Activated naive CD4-positive, alpha-beta T cell treated with anti-CD3 and anti-CD28 coated beads for 36 hours (primary cell): ENCODE results near the gene DDC. TPM values are rescaled to one million over a fixed set of nuclear protein-coding genes. Genes with fewer than 3 reads are reported as not detected.

ENCODE experiments used
- CTCF ChIA-PET: fragments of 350-600 bp; sonication (Branson Sonifier 250); formaldehyde crosslinking; loops from one replicate; lab custom pipeline; 2021; ENCODE audit warnings: antibody characterized with exemption; lab: Charles Lee
- DNase-seq: peaks from one replicate; pipeline ENCODE4 v3.0.0-alpha.2; 2020
- H3K27ac Mint-ChIP-seq: one replicate; pipeline ENCODE4 v1.8.0; 2021; ENCODE audit warnings: mild to moderate bottlenecking, mixed read lengths
- H3K27me3 Mint-ChIP-seq: one replicate; pipeline ENCODE4 v1.8.0; 2021; ENCODE audit warnings: low read depth, mixed read lengths
- H3K36me3 Mint-ChIP-seq: one replicate; pipeline ENCODE4 v1.8.0; 2021; ENCODE audit warnings: low read depth, mixed read lengths
- H3K4me1 Mint-ChIP-seq: one replicate; pipeline ENCODE4 v1.8.0; 2021; ENCODE audit warnings: low read depth, mixed read lengths
- H3K4me3 Mint-ChIP-seq: one replicate; pipeline ENCODE4 v1.8.0; 2021; ENCODE audit warnings: mild to moderate bottlenecking, moderate library complexity, mixed read lengths
- H3K9me3 Mint-ChIP-seq: one replicate; pipeline ENCODE4 v1.8.0; 2021; ENCODE audit warnings: mixed read lengths
- intact Hi-C: fragments of 100-400 bp; cut with micrococcal nuclease; formaldehyde crosslinking; loops from one replicate; pipeline ENCODE4 v1.15.1; 2023
- total RNA-seq, 2 experiments: library from RNA; stranded (reverse); gene quantifications; one replicate each; pipeline ENCODE4 v1.2.3, GENCODE V29; 2021

Gene DDC
- total RNA-seq, 2 experiments from 2014 or later: 0.38 TPM; not detected in 1

DNA sequence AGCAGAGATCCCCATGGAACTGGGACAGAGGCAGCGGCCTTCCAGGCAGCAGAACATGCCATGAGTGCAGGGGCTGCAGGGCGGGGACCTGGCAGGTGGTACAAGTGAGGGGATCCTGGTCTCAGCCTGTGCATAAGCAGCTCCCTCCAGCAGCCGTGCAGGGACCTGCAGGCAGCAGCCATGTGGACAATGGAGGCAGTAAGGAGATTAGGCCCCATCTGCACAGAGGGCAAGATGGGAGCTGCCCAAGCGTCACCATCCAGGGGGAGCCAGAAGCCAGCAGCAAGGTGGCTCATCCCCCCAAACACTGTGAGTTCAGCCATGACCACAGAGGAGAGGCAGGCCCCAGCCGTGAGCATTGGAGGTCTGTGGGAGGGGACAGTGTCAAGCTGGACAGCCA lies 3.1 kb downstream of the DDC start:
- CTCF ChIA-PET: no interaction called here

GRCh38 chr7:50560865-50561351 lies 4.3 kb downstream of the DDC start:
- H3K27ac Mint-ChIP-seq: no peak overlapping the region
- no peaks in the 10 kb centered on the region for H3K36me3 Mint-ChIP-seq
- CTCF ChIA-PET: no interaction called here
- no peaks in the 10 kb centered on the region for H3K4me1 Mint-ChIP-seq
- H3K9me3 Mint-ChIP-seq: no peaks in the 10 kb centered on the region
- DNase-seq: no peak
- peaks cover 11% of the 10 kb centered on the region for H3K27me3 Mint-ChIP-seq
- H3K4me3 Mint-ChIP-seq: no peak overlapping the region
- intact Hi-C loops: no loop called here

More for the DNA sequence above, 3.1 kb downstream of the DDC start:
- no peaks in the 10 kb centered on the region for H3K36me3 Mint-ChIP-seq
- H3K27me3 Mint-ChIP-seq: peaks cover 11% of the 10 kb centered on the region
- intact Hi-C loops: no loop called here
- H3K4me1 Mint-ChIP-seq: no peaks in the 10 kb centered on the region
- DNase-seq: no peak
- H3K9me3 Mint-ChIP-seq: no peaks in the 10 kb centered on the region
- no peak overlapping the region for H3K27ac Mint-ChIP-seq
- H3K4me3 Mint-ChIP-seq: no peak overlapping the region

- intact Hi-C loops: no loop called here
- Mint-ChIP-seq H3K4me3 (no peak overlapping the region), H3K4me1 (no peaks in the 10 kb centered on the region), H3K9me3 (no peaks in the 10 kb centered on the region), H3K27ac (no peak overlapping the region), H3K27me3 (peaks cover 10% of the 10 kb centered on the region), H3K36me3 (no peaks in the 10 kb centered on the region)
- CTCF ChIA-PET: no interaction called here
- no peak for DNase-seq
Observed at GRCh38 chr7:50559881-50560280, 5.3 kb downstream of the DDC start.

DNA sequence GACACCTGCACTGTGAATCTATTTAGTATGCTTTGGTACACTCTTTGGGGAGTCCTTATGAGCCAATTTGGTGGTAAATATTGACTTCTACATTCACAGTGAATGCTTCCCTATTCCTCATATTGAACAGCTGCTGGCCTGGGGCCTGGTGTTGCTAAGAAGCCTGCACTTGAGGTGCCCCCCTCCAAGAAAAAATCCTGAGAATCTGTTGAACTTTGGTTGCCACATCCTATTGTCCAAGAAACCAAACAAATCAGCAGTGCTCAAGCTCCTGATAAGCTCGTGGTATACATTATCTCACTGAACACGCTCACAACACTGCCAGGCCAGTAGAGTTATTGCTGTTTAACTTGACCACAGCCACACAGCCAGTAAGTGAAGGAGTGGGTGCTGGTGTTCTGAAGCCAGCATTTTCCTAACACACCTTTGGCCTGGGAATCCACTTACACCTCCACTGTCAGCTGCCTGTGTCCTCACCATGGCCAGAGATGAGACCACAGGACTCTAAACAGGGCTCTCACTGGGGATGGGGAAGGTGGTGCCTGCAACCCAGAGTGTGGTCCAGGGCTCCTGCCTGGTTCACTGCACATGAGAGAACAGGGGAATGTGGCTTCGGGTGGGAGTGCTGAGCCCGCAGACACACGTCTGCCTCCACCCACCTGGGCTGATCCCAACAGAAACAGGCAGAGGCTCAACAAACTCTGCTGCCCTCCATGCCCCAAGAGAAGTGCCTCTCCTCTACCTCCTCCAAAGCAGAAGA lies 6.7 kb downstream of the DDC start:
- no peak overlapping the region for H3K4me3 Mint-ChIP-seq
- CTCF ChIA-PET: no interaction called here
- intact Hi-C loops: no loop called here
- H3K4me1 Mint-ChIP-seq: no peaks in the 10 kb centered on the region
- H3K27me3 Mint-ChIP-seq: peaks cover 6% of the 10 kb centered on the region
- H3K36me3 Mint-ChIP-seq: no peaks in the 10 kb centered on the region
- no peaks in the 10 kb centered on the region for H3K9me3 Mint-ChIP-seq
- DNase-seq: no peak
- H3K27ac Mint-ChIP-seq: no peak overlapping the region

- Mint-ChIP-seq H3K9me3 (no peaks in the 10 kb centered on the region), H3K4me1 (no peaks in the 10 kb centered on the region), H3K4me3 (no peak overlapping the region), H3K27me3 (peaks cover 10% of the 10 kb centered on the region), H3K36me3 (no peaks in the 10 kb centered on the region), H3K27ac (no peak overlapping the region)
- intact Hi-C loops: no loop called here
- DNase-seq: no peak
- CTCF ChIA-PET: interaction anchor here (0.5 kb wide), 1 partner anchor 627 kb away, joined by 4 read pairs; no protein-coding TSS in a partner anchor
Observed at GRCh38 chr7:50557099-50557498, 8.1 kb downstream of the DDC start.

DNA sequence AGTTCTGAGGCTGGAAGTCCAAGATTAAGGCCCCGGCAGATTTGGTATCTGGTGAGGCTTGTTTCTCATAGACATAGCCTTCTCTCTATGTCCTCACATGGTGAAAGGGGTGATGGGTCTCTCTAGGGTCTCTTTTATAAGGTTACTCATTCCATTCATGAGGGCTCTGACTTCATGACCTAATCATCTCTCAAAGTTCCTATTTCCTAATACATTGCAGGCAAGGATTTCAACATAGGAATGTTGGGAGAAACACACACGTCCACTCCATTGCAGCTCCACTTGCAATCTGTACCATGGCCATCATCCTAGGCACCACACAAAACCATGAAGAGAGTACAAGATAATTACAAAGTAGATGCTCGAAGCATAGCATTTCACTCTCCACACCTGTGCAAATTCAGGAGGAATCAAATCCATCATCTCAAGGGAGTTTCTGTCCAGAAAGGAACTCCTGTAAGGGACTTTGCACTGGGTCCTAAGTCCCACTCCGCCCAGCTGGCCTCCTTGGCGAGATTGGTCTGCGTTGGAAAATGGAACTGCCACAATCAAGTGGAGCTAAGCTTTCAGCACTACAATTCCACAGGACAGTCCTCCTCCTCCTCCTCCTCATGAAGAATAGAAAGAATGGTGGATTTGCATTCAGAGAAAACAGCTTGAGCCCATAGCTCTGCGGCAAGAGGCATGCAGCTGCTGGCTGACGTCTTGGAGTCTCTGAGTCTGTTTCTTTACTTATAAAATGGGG lies 8.8 kb downstream of the DDC start:
- intact Hi-C loops: no loop called here
- DNase-seq: no peak
- Mint-ChIP-seq H3K4me1 (no peaks in the 10 kb centered on the region), H3K27me3 (peaks cover 10% of the 10 kb centered on the region), H3K4me3 (no peak overlapping the region), H3K36me3 (no peaks in the 10 kb centered on the region), H3K9me3 (no peaks in the 10 kb centered on the region), H3K27ac (no peak overlapping the region)
- CTCF ChIA-PET: interaction anchor here (0.5 to 1.0 kb wide), 3 partner anchors 16 to 628 kb away, joined by 3 to 4 read pairs (median 3); no protein-coding TSS in a partner anchor

GRCh38 chr7:50555594-50556140 lies 9.5 kb downstream of the DDC start:
- no peak for DNase-seq
- intact Hi-C loops: no loop called here
- Mint-ChIP-seq H3K4me1 (no peaks in the 10 kb centered on the region), H3K36me3 (no peaks in the 10 kb centered on the region), H3K4me3 (no peak overlapping the region), H3K27me3 (peaks cover 10% of the 10 kb centered on the region), H3K9me3 (no peaks in the 10 kb centered on the region), H3K27ac (no peak overlapping the region)
- CTCF ChIA-PET: interaction anchor here (0.9 to 1.0 kb wide), 2 partner anchors 15 to 606 kb away, joined by 3 read pairs; no protein-coding TSS in a partner anchor

DNA sequence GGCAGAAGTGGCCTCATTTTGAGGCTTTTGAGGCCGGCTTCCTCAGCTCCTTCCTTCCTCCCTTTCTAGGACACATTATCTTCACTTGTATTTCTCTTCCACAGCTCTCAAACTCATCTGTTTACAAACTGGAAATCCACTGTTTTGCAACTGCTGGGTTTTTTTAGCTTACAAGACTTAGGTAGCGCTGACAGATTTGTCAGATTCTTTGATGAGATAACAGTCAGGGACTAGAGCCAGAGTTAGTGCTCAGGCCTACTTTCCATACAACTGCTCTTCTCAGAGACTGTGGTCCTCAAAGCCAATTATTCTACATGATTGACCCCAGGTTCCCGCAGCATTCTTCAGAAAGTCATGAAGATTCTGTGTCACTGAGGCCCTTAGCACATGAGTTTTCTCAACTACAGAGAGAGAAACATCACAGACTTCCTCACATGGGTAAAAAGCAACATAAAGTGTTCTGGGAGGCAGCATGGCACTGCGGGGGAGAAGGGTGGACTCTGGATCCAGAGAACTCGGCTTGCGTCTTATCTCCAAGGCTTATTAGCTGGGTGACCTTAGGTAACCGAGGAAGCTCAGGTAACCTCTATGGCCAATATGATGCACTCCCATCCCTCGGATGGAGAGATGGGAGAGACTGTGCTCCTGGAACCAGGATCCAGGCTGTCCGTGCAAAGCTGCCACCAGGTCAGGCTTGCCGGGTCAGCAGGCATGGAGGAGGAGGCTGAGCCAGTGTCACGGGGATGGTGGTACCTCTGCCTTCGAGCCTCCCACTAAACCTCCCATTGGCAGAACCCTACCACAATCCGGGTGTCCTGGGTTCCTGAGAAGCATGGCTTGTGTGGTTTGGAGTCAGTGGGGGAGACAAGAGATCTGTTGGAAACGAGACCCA lies 10.5 kb downstream of the DDC start:
- Mint-ChIP-seq H3K27me3 (peaks cover 10% of the 10 kb centered on the region), H3K36me3 (no peaks in the 10 kb centered on the region), H3K4me1 (no peaks in the 10 kb centered on the region), H3K9me3 (no peaks in the 10 kb centered on the region), H3K27ac (no peak overlapping the region), H3K4me3 (no peak overlapping the region)
- intact Hi-C loops: no loop called here
- CTCF ChIA-PET: no interaction called here
- no peak for DNase-seq

GRCh38 chr7:50553973-50554372 lies 11.2 kb downstream of the DDC start:
- H3K4me3 Mint-ChIP-seq: no peak overlapping the region
- DNase-seq: no peak
- H3K27ac Mint-ChIP-seq: no peak overlapping the region
- H3K36me3 Mint-ChIP-seq: no peaks in the 10 kb centered on the region
- no peaks in the 10 kb centered on the region for H3K4me1 Mint-ChIP-seq
- intact Hi-C loops: no loop called here
- CTCF ChIA-PET: no interaction called here
- no peaks in the 10 kb centered on the region for H3K9me3 Mint-ChIP-seq
- H3K27me3 Mint-ChIP-seq: peaks cover 8% of the 10 kb centered on the region

DNA sequence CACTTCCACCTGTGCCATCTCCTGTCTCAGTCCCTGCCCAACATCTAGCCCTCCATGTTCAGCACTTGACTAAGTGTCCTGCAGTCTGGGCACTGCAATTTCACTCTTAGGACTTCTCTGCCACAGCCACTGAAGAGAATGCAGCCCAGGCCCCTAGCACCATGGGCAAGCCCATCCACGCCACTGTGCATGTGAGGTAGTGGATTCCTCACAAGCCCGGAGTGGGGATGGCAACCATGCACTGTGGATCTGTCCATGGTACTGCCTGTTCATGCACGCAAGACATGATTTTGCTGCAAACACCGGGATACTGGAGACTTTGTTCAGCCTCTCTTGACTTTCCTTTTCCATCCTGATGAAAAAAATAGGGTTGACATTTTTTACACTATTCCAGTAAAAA lies 12.3 kb downstream of the DDC start:
- no peak overlapping the region for H3K27ac Mint-ChIP-seq

GRCh38 chr7:50552139-50552538 lies 13.1 kb downstream of the DDC start:
- intact Hi-C loops: no loop called here
- peaks cover 4% of the 10 kb centered on the region for H3K27me3 Mint-ChIP-seq
- H3K27ac Mint-ChIP-seq: no peak overlapping the region
- no peak overlapping the region for H3K4me3 Mint-ChIP-seq
- no peaks in the 10 kb centered on the region for H3K36me3 Mint-ChIP-seq
- no peak for DNase-seq
- H3K9me3 Mint-ChIP-seq: no peaks in the 10 kb centered on the region
- CTCF ChIA-PET: interaction anchor here (0.6 to 1.4 kb wide), 3 partner anchors 81 to 406 kb away, joined by 3 to 5 read pairs (median 4); no protein-coding TSS in a partner anchor
- no peaks in the 10 kb centered on the region for H3K4me1 Mint-ChIP-seq

More for the DNA sequence above, 12.3 kb downstream of the DDC start:
- intact Hi-C loops: no loop called here
- peak; percentile 23 for DNase-seq
- H3K9me3 Mint-ChIP-seq: no peaks in the 10 kb centered on the region
- H3K4me3 Mint-ChIP-seq: no peak overlapping the region
- H3K4me1 Mint-ChIP-seq: no peaks in the 10 kb centered on the region
- CTCF ChIA-PET: interaction anchor here (1.2 to 1.4 kb wide), 2 partner anchors 81 to 85 kb away, joined by 4 to 5 read pairs; no protein-coding TSS in a partner anchor
- no peaks in the 10 kb centered on the region for H3K36me3 Mint-ChIP-seq
- H3K27me3 Mint-ChIP-seq: peaks cover 6% of the 10 kb centered on the region
